CD4-positive, CD25-positive, alpha-beta regulatory T cell (primary cell): ENCODE results near the gene FBXO21. TPM values are rescaled to one million over a fixed set of nuclear protein-coding genes. Genes with fewer than 3 reads are reported as not detected.
"Not testable (repeated sequence)": the region's sequence is repeated elsewhere in the genome, so short reads cannot be mapped to it uniquely, and the experiment has no call there.

Experiments used
- ATAC-seq, 2 donors: fragments of 150-1000 bp; cut with Tn5 transposase; one replicate each; pipeline ENCODE4 v1.10.0; 2021; ENCODE audit warnings: low read depth in 2 of 2, moderate number of reproducible peaks in 2 of 2, moderate library complexity in 1 of 2
- DNase-seq, 3 donors: peaks; one replicate each; pipeline versions ENCODE4 v3.0.0 to v3.0.0-alpha.2; 2012 to 2022; ENCODE audit warnings: mixed read lengths in 1 of 3
- H3K27ac ChIP-seq: one replicate; pipeline ENCODE4 v1.7.0; 2013; ENCODE audit warnings: mild to moderate bottlenecking, low read length; ENCODE audit not compliant: insufficient read depth, poor library complexity, severe bottlenecking
- H3K27me3 ChIP-seq: one replicate; pipeline ENCODE4 v1.7.0; 2013; ENCODE audit warnings: low read length; ENCODE audit not compliant: control insufficient read depth, insufficient read depth
- H3K36me3 ChIP-seq: one replicate; pipeline ENCODE4 v1.7.0; 2013; ENCODE audit warnings: mild to moderate bottlenecking, low read length, moderate library complexity; ENCODE audit not compliant: control insufficient read depth, insufficient read depth
- H3K4me1 ChIP-seq: 2 replicates; pipeline ENCODE4 v1.7.0; 2013; ENCODE audit warnings: mild to moderate bottlenecking, low read length; ENCODE audit not compliant: insufficient read depth, control insufficient read depth, poor library complexity, severe bottlenecking
- H3K4me3 ChIP-seq: one replicate; pipeline ENCODE4 v1.7.0; 2013; ENCODE audit warnings: low read depth, mild to moderate bottlenecking, low read length, moderate library complexity
- H3K9me3 ChIP-seq, 2 experiments: 1 replicate in 1 of 2; 2 replicates in 1 of 2; pipeline ENCODE4 v1.7.0; 2013; ENCODE audit warnings: low read length in 2 of 2, mild to moderate bottlenecking in 1 of 2, moderate library complexity in 1 of 2; ENCODE audit not compliant: control insufficient read depth in 2 of 2
- H3K27ac Mint-ChIP-seq, 3 donors: one replicate each; pipeline ENCODE4 v1.8.0; 2020 to 2022; ENCODE audit warnings: mild to moderate bottlenecking in 3 of 3, mixed read lengths in 3 of 3, moderate library complexity in 2 of 3
- H3K27me3 Mint-ChIP-seq: one replicate; pipeline ENCODE4 v1.8.0; 2022; ENCODE audit warnings: mild to moderate bottlenecking, mixed read lengths
- H3K36me3 Mint-ChIP-seq: one replicate; pipeline ENCODE4 v1.8.0; 2020; ENCODE audit warnings: mixed read lengths
- H3K4me1 Mint-ChIP-seq, 4 donors: one replicate each; pipeline ENCODE4 v1.8.0; 2020 to 2022; ENCODE audit warnings: mixed read lengths in 4 of 4, mild to moderate bottlenecking in 1 of 4
- H3K4me3 Mint-ChIP-seq, 4 donors: one replicate each; pipeline ENCODE4 v1.8.0; 2020 to 2022; ENCODE audit warnings: mild to moderate bottlenecking in 4 of 4, mixed read lengths in 4 of 4, moderate library complexity in 3 of 4
- H3K9me3 Mint-ChIP-seq, 7 donors: one replicate each; pipeline ENCODE4 v1.8.0; 2020 to 2022; ENCODE audit warnings: mixed read lengths in 7 of 7, mild to moderate bottlenecking in 3 of 7, moderate library complexity in 2 of 7
- polyA plus RNA-seq, 4 donors: library from polyadenylated mRNA; unstranded; fragments of 300-500 nt; fragmentation: Illumina TruSeq; gene quantifications; one replicate each; pipeline ENCODE4 v1.2.3, GENCODE V29; 2021
- total RNA-seq: library from RNA; stranded (reverse); gene quantifications from one replicate; pipeline ENCODE4 v1.2.3, GENCODE V29; 2022

FBXO21 gene
- total and polyA plus RNA-seq, 5 donors from 2014 or later, result 49.4 to 61.0 (median 52.2) TPM

DNA sequence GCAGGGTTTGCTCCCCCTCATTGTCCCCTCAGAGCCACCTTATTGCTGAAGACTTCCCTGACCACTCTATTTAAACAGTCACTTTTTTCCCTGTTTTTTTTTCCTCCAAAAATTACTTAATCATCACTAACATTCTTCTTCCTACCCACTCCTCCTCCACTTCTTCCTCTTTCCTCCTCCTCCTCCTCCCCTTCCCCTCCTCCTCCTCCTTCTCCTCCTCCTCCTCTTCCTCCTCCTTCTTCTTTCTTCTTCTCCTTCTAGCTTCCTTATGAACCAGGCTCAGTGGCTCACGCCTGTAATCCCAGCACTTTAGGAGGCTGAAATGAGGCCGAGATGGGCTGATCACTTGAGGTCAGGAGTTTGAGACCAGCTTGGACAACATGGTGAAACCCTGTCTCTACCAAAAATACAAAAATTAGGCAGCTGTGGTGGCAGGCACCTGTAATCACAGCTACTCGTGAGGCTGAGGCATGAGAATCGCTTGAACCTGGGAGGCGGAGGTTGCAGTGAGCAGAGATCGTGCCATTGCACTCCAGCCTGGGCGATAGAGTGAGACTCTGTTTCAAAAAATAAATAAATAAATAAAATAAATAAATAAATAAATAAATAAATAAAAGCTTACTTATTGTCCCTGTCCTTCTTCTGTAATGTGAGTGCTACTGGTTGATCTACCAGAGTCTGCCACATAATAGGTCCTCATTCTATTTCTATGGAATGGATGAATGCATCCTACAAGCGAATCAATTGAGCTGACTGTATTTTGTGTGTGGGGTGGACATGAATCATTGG lies 9.9 kb upstream of the FBXO21 start:
- not testable (repeated sequence) for H3K9me3 Mint-ChIP-seq, ATAC-seq, H3K36me3 Mint-ChIP-seq, H3K27ac ChIP-seq, H3K4me3 ChIP-seq, H3K4me3 Mint-ChIP-seq, H3K27ac Mint-ChIP-seq, H3K36me3 ChIP-seq, DNase-seq, H3K9me3 ChIP-seq, H3K27me3 ChIP-seq, H3K4me1 ChIP-seq, H3K4me1 Mint-ChIP-seq
- H3K27me3 Mint-ChIP-seq, result peaks cover 30% of the 10 kb centered on the region

DNA sequence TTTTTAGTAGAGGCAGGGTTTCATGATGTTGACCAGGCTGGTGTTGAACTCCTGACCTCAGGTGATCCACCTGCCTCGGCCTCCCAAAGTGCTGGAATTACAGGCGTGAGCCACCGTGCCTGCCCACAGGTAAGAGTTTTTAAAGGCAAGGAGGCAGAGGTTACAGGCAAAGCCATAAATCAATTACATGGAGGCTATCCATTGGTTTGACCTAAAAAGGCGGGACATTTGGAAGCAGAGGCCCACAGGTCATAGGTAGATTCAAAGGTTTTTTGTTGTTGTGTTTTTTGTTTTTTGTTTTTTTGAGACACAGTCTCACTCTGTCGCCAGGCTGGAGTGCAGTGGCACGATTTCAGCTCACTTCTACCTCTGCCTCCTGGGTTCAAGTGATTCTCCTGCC lies 6.1 kb upstream of the FBXO21 start:
- H3K36me3 ChIP-seq, H3K4me3 ChIP-seq, H3K4me1 Mint-ChIP-seq, DNase-seq, H3K9me3 Mint-ChIP-seq, ATAC-seq, H3K27me3 ChIP-seq, H3K4me3 Mint-ChIP-seq, H3K36me3 Mint-ChIP-seq, H3K27ac ChIP-seq, H3K9me3 ChIP-seq, H3K27ac Mint-ChIP-seq, H3K4me1 ChIP-seq: not testable (repeated sequence)
- H3K27me3 Mint-ChIP-seq, result peaks cover 28% of the 10 kb centered on the region

DNA sequence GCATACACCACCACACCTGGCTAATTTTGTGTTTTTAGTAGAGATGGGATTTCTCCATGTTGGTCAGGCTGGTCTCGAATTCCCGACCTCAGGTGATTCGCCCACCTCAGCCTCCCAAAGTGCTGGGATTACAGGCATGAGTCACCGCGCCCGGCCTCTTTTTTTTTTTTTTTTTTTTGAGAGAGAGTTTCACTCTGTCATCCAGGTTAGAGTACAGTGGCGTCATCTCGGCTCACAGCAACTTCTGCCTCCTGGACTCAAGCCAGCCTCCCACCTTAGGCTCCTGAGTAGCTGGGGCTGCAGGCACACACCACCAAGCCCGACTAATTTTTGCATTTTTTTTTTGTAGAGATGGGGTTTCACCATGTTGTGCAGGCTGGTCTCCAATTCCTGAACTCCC lies 4.8 kb upstream of the FBXO21 start:
- not testable (repeated sequence) for H3K4me3 Mint-ChIP-seq, H3K4me1 ChIP-seq, ATAC-seq, DNase-seq, H3K27ac ChIP-seq, H3K9me3 ChIP-seq, H3K36me3 ChIP-seq, H3K27me3 ChIP-seq, H3K9me3 Mint-ChIP-seq, H3K4me3 ChIP-seq, H3K36me3 Mint-ChIP-seq, H3K27ac Mint-ChIP-seq
- Mint-ChIP-seq H3K4me1 (peaks cover 0 to 17% (median 5%) of the 10 kb centered on the region in 4 donors), H3K27me3 (peaks cover 23% of the 10 kb centered on the region)

DNA sequence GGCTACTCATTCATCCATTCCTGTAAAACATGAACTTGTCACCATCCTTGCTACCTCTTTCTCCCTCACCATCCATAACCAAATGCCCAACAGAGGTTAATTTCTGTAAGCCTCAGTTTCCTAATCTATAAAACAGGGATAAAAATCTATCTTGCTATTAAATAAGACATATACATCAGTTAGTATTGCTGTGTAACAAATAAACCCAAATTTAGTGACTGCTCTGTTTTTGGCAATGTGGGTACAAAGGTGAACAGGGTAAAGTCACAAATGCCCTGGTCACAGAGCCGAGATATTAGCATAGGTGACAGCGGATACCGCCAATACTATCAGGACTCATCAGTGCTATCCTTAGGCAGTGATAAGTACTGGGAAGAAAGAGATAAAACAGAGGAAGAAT lies 3.6 kb upstream of the FBXO21 start:
- Mint-ChIP-seq H3K36me3 (no peaks in the 10 kb centered on the region), H3K27me3 (peaks cover 21% of the 10 kb centered on the region), H3K4me1 (peaks cover 10 to 26% (median 11%) of the 10 kb centered on the region in 4 donors), H3K27ac (no peak overlapping the region), H3K4me3 (peak overlapping the region in 2 of 4 donors; percentile 61 to 66), H3K9me3 (peaks cover 0 to 4% (median 0%) of the 10 kb centered on the region in 7 donors)
- DNase-seq (no peak), ATAC-seq (no peak)
- Histone ChIP-seq H3K27me3 (peaks cover 3% of the 10 kb centered on the region), H3K36me3 (no peaks in the 10 kb centered on the region), H3K27ac (no peak overlapping the region), H3K4me3 (no peak overlapping the region), H3K4me1 (peaks cover 14% of the 10 kb centered on the region), H3K9me3 (no peaks in the 10 kb centered on the region)

DNA sequence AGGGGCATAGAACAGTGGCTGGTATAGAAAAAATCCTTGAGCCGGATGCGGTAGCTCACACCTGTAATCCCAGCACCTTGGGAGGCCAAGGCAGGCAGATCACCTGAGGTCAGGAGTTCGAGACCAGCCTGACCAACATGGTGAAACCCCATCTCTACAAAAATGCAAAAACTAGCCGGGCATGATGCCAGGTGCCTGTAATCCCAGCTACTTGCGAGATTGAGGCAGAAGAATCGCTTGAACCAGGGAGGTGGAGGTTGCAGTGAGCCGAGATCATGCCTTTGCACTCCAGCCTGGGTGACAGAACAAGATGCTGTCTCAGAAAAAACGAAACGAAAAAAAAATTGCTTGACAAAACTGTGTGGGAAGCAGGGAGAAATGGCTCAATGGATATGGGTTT lies 2.3 kb upstream of the FBXO21 start:
- H3K27ac ChIP-seq, H3K27me3 ChIP-seq, H3K36me3 ChIP-seq, H3K9me3 ChIP-seq, H3K36me3 Mint-ChIP-seq, H3K9me3 Mint-ChIP-seq, DNase-seq, H3K4me3 Mint-ChIP-seq, ATAC-seq, H3K27ac Mint-ChIP-seq, H3K4me3 ChIP-seq: not testable (repeated sequence)
- peaks cover 24% of the 10 kb centered on the region for H3K4me1 ChIP-seq
- H3K27me3 Mint-ChIP-seq, result peaks cover 16% of the 10 kb centered on the region
- H3K4me1 Mint-ChIP-seq, result peaks cover 16 to 38% (median 22%) of the 10 kb centered on the region in 4 donors

DNA sequence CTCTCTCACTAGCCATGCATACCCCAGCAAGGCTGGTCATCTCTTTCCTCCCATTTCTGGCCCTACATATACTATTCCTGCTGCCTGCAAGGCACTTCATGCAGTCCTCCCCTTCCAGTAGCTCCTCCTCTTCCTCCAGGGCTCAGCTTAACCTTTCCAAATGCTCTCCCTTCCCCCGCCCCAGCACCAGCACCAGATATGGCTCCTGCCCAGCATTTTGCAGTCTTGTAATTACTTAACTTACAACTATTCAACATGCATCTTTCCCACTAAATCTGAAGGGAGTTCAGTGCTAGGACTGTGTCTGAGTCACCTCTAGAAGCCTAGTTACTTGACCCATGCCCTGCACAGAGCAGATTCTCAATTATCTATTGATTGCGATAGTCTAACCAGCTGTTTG lies 1.8 kb upstream of the FBXO21 start:
- peaks cover 19 to 41% (median 26%) of the 10 kb centered on the region in 4 donors for H3K4me1 Mint-ChIP-seq
- peaks cover 3% of the 10 kb centered on the region for H3K27me3 ChIP-seq
- peaks cover 11% of the 10 kb centered on the region for H3K27me3 Mint-ChIP-seq
- peaks cover 24% of the 10 kb centered on the region for H3K4me1 ChIP-seq
- no peak overlapping the region for H3K27ac ChIP-seq
- H3K36me3 Mint-ChIP-seq, result peaks cover 3% of the 10 kb centered on the region
- peak overlapping the region; percentile 49 to 95 (median 90) for H3K4me3 Mint-ChIP-seq
- ATAC-seq, result no peak
- no peak overlapping the region for H3K4me3 ChIP-seq
- H3K36me3 ChIP-seq, result peaks cover 7% of the 10 kb centered on the region
- H3K9me3 Mint-ChIP-seq, result peaks cover 0 to 4% (median 0%) of the 10 kb centered on the region in 7 donors
- no peak for DNase-seq
- no peaks in the 10 kb centered on the region for H3K9me3 ChIP-seq
- peak overlapping the region in 2 of 3 donors; percentile 8 to 27 for H3K27ac Mint-ChIP-seq

DNA sequence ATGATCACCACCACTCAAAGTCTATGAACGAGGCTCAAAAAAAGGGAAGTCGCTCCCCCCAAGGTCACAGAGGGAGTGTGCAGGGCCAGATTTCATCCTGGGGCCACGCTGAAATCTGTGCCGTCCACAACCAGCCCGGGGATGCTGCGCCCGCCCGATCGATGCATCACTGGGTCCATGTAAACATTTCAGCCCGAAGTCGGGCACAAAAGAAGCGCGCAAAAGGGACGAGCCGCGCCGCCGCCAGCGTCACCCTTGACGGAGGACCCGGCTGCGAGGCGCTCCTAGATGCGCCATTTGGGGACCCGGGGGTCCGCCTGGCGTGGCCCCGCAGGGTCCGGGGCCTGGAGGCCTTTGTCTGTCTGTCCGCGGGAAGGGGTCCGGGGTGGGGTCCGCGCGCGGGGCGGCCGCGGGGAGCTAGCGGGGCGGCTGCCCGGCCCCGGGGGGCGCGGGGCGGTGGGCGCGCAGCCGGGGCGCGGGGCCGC lies 503 bp downstream of the FBXO21 start:
- H3K27ac Mint-ChIP-seq, result peak overlapping the region; percentile 81 to 94 (median 88)
- Histone ChIP-seq H3K36me3 (peaks cover 24% of the 10 kb centered on the region), H3K4me3 (peak overlapping the region; percentile 81), H3K27me3 (peaks cover 3% of the 10 kb centered on the region), H3K27ac (peak overlapping the region; percentile 75), H3K9me3 (no peaks in the 10 kb centered on the region), H3K4me1 (peaks cover 24% of the 10 kb centered on the region)
- ATAC-seq, result peak; percentile 9 to 11
- peaks cover 9% of the 10 kb centered on the region for H3K36me3 Mint-ChIP-seq
- H3K27me3 Mint-ChIP-seq, result peaks cover 5% of the 10 kb centered on the region
- peak in 2 of 3 donors; percentile 36 to 50 for DNase-seq
- peaks cover 0 to 4% (median 0%) of the 10 kb centered on the region in 7 donors for H3K9me3 Mint-ChIP-seq
- peaks cover 26 to 55% (median 34%) of the 10 kb centered on the region in 4 donors for H3K4me1 Mint-ChIP-seq
- H3K4me3 Mint-ChIP-seq, result peak overlapping the region; percentile 95 to 98 (median 96)
